Keratinocyte (primary cell): ENCODE data around the gene AKAIN1. TPM values are rescaled to one million over a fixed set of nuclear protein-coding genes. Genes with fewer than 3 reads are reported as not detected.

Experiments
- DNase-seq: peaks from one replicate; pipeline ENCODE4 v3.0.0-alpha.2; 2011; ENCODE audit warnings: low read depth, missing footprints, low spot score
- FAIRE-seq: peaks from 2 replicates; lab custom pipeline; 2011; peaks lifted over from hg19 to GRCh38; lab: Jason Lieb, UNC
- H2AFZ ChIP-seq: 2 replicates; pipeline ENCODE4 v1.6.0; 2012; ENCODE audit warnings: low read length, control low read depth, inconsistent platforms; ENCODE audit not compliant: control insufficient read depth
- H3K27ac ChIP-seq: 2 replicates; pipeline ENCODE4 v1.5.1; 2011; ENCODE audit warnings: low read length; ENCODE audit not compliant: control insufficient read depth, insufficient read depth
- H3K27me3 ChIP-seq: 3 replicates; pipeline ENCODE4 v1.6.0; 2011; ENCODE audit warnings: low read length; ENCODE audit not compliant: control insufficient read depth, insufficient read depth; ENCODE audit errors: extremely low read depth
- H3K36me3 ChIP-seq, 2 experiments: 2 replicates in 1 of 2; 3 replicates in 1 of 2; pipeline ENCODE4 v1.5.1; 2011; ENCODE audit warnings: low read length in 2 of 2, mild to moderate bottlenecking in 1 of 2; ENCODE audit not compliant: control insufficient read depth in 2 of 2, insufficient read depth in 2 of 2; ENCODE audit errors: extremely low read depth in 1 of 2
- H3K4me1 ChIP-seq: 3 replicates; pipeline ENCODE4 v1.5.1; 2011; ENCODE audit warnings: low read length; ENCODE audit not compliant: control insufficient read depth, insufficient read depth; ENCODE audit errors: extremely low read depth
- H3K4me2 ChIP-seq: 3 replicates; pipeline ENCODE4 v1.6.0; 2011; ENCODE audit warnings: low read depth, low read length; ENCODE audit not compliant: control insufficient read depth, insufficient read depth; ENCODE audit errors: extremely low read depth
- H3K4me3 ChIP-seq, 3 experiments: fragments of 200-600 bp in 1 of 3; sonication (generic) in 1 of 3; 2 replicates in 2 of 3; 3 replicates in 1 of 3; pipeline ENCODE4 v1.5.1; 2011 to 2016; ENCODE audit warnings: low read length in 3 of 3, mild to moderate bottlenecking in 3 of 3, control low read depth in 2 of 3, inconsistent platforms in 1 of 3, low read depth in 1 of 3, mixed read lengths in 1 of 3, mixed run types in 1 of 3, moderate library complexity in 1 of 3; ENCODE audit not compliant: control insufficient read depth in 2 of 3, insufficient read depth in 2 of 3; ENCODE audit errors: extremely low read depth in 1 of 3
- H3K79me2 ChIP-seq: 2 replicates; pipeline ENCODE4 v1.6.0; 2012; ENCODE audit warnings: low read length; ENCODE audit not compliant: control insufficient read depth, insufficient read depth
- H3K9ac ChIP-seq: 3 replicates; pipeline ENCODE4 v1.6.0; 2011; ENCODE audit warnings: low read length; ENCODE audit not compliant: control insufficient read depth, insufficient read depth; ENCODE audit errors: extremely low read depth
- H3K9me1 ChIP-seq: 3 replicates; pipeline ENCODE4 v1.6.0; 2011; ENCODE audit warnings: low read length; ENCODE audit not compliant: control insufficient read depth, insufficient read depth; ENCODE audit errors: extremely low read depth
- H3K9me3 ChIP-seq: 2 replicates; pipeline ENCODE4 v1.5.1; 2012; ENCODE audit warnings: low read depth, low read length; ENCODE audit not compliant: control insufficient read depth
- H4K20me1 ChIP-seq: 3 replicates; pipeline ENCODE4 v1.6.0; 2011; ENCODE audit warnings: low read length; ENCODE audit not compliant: control insufficient read depth, insufficient read depth; ENCODE audit errors: extremely low read depth
- EZH2 ChIP-seq: IDR thresholded peaks from one replicate; pipeline ENCODE4 v1.6.1; 2012; ENCODE audit warnings: inconsistent platforms, mild to moderate bottlenecking, low read length, moderate library complexity
- dilution Hi-C: fragments of 300-500 bp; cut with MboI; formaldehyde crosslinking; loops from one replicate; pipeline ENCODE4 v1.7.0; 2020; ENCODE audit warnings: low sequenced_read_pairs; ENCODE audit not compliant: extremely low pct_ligation_motif_present
- polyA plus RNA-seq, 5 experiments: library from polyadenylated mRNA; depleted of rRNA in 3 of 5; stranded (reverse) in 3 of 5; stranded (forward) in 1 of 5; unstranded in 1 of 5; fragments of >200 nt; gene quantifications; 1 replicate in 1 of 5; 2 replicates in 3 of 5; 3 replicates in 1 of 5; pipeline versions ENCODE4 v1.2.1 to v1.2.3, GENCODE V29; 2011 to 2012; ENCODE audit warnings: missing spikeins in 2 of 5, low read depth in 1 of 5, low replicate concordance in 1 of 5
- TF ChIP-seq, protein P1 (sequence below), 3 experiments: IDR thresholded peaks in 1 of 3; conservative IDR thresholded peaks in 1 of 3; optimal IDR thresholded peaks in 1 of 3; 2 replicates in 2 of 3; 3 replicates in 1 of 3; pipeline versions ENCODE3 to v1.5.1; 2011; ENCODE audit warnings: low read length in 3 of 3, mild to moderate bottlenecking in 3 of 3, moderate library complexity in 2 of 3, control low read depth in 1 of 3, inconsistent platforms in 1 of 3; ENCODE audit not compliant: insufficient read depth in 2 of 3; ENCODE audit errors: extremely low read depth in 1 of 3

The AKAIN1 gene
- polyA plus RNA-seq, 1 donor (not counting 4 experiments of a cell fraction or from before 2014, with no cell fraction given): not detected

GRCh38 chr18:5237723-5238370 is 40.8 kb upstream of the AKAIN1 start:
- no peak for TF ChIP-seq EZH2
- TF ChIP-seq, protein P1, sequence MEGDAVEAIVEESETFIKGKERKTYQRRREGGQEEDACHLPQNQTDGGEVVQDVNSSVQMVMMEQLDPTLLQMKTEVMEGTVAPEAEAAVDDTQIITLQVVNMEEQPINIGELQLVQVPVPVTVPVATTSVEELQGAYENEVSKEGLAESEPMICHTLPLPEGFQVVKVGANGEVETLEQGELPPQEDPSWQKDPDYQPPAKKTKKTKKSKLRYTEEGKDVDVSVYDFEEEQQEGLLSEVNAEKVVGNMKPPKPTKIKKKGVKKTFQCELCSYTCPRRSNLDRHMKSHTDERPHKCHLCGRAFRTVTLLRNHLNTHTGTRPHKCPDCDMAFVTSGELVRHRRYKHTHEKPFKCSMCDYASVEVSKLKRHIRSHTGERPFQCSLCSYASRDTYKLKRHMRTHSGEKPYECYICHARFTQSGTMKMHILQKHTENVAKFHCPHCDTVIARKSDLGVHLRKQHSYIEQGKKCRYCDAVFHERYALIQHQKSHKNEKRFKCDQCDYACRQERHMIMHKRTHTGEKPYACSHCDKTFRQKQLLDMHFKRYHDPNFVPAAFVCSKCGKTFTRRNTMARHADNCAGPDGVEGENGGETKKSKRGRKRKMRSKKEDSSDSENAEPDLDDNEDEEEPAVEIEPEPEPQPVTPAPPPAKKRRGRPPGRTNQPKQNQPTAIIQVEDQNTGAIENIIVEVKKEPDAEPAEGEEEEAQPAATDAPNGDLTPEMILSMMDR (optimal IDR thresholded peaks at IDR 0.05 in 1 of 3, IDR thresholded peaks at IDR 0.05 in 1 of 3, conservative IDR thresholded peaks at IDR 0.05 in 1 of 3; ENCODE audit: extremely low read depth in 1 of 3, insufficient read depth in 2 of 3, low read length in 3 of 3): peak in 1 of 3 experiments; percentile 53
- no peaks in the 10 kb centered on the region for H4K20me1 ChIP-seq
- peak overlapping the region; percentile 94 for H2AFZ ChIP-seq
- no peaks in the 10 kb centered on the region for H3K9me1 ChIP-seq
- peaks cover 0 to 3% of the 10 kb centered on the region in 2 experiments for H3K36me3 ChIP-seq
- peaks cover 5% of the 10 kb centered on the region for H3K4me1 ChIP-seq
- no peaks in the 10 kb centered on the region for H3K9me3 ChIP-seq
- H3K4me2 ChIP-seq: peak overlapping the region; percentile 63
- peak overlapping the region; percentile 91 for H3K27ac ChIP-seq
- H3K9ac ChIP-seq: peak overlapping the region; percentile 89
- dilution Hi-C loops: no loop called here
- H3K4me3 ChIP-seq: peak overlapping the region; percentile 75 to 91 (median 81)
- FAIRE-seq: no peak
- H3K79me2 ChIP-seq: peaks cover 28% of the 10 kb centered on the region
- DNase-seq: no peak
- no peaks in the 10 kb centered on the region for H3K27me3 ChIP-seq

DNA sequence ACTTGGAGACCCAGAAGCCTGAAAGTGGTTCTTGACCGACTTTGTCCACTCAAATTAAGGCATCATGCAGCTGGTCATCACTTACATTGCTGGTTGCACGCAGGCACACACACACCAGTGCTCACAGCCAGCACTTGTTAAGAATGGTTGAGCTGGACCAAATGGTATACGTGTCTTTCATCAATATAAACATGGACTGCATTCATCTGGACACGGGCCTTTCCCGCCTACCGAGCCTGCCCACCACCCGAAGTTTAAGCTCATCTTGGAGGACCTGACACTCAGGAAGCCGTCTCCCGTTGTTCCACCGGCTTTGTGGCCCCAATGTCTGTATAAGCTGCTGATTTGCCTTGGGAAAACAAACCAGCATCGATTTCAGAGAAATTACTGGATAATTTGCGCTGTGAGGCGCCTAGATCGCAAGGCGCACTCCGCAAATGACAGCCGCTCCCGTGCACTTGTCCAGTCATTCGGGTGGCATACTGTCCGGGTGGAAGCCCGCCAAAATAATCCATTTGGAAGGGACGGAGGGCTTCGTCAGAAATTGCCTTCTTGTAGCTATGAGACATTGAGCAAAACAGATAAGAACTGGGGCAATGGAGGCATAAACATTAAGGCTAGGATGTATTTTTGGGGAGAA is 40.1 kb upstream of the AKAIN1 start:
- peaks cover 28% of the 10 kb centered on the region for H3K79me2 ChIP-seq

More for the DNA sequence above, 40.1 kb upstream of the AKAIN1 start:
- H3K4me3 ChIP-seq: peak overlapping the region; percentile 75 to 91 (median 81)
- peak overlapping the region; percentile 63 for H3K4me2 ChIP-seq
- peaks cover 5% of the 10 kb centered on the region for H3K4me1 ChIP-seq
- no peaks in the 10 kb centered on the region for H3K27me3 ChIP-seq
- no peaks in the 10 kb centered on the region for H3K9me3 ChIP-seq
- DNase-seq: no peak
- FAIRE-seq: no peak
- H3K9ac ChIP-seq: peak overlapping the region; percentile 89
- TF ChIP-seq EZH2: no peak
- TF ChIP-seq, protein P1 (optimal IDR thresholded peaks at IDR 0.05 in 1 of 3, IDR thresholded peaks at IDR 0.05 in 1 of 3, conservative IDR thresholded peaks at IDR 0.05 in 1 of 3; ENCODE audit: extremely low read depth in 1 of 3, insufficient read depth in 2 of 3, low read length in 3 of 3): no peak
- dilution Hi-C loops: no loop called here
- H3K36me3 ChIP-seq: peaks cover 0 to 3% of the 10 kb centered on the region in 2 experiments
- no peaks in the 10 kb centered on the region for H3K9me1 ChIP-seq
- peak overlapping the region; percentile 91 for H3K27ac ChIP-seq
- no peaks in the 10 kb centered on the region for H4K20me1 ChIP-seq
- H2AFZ ChIP-seq: peak overlapping the region; percentile 94
